ENCODE data around the gene PCDHGB2.

PCDHGB2 gene

GRCh38 chr5:141360685-141361084 is 891 bp downstream of the PCDHGB2 start:
- no peak overlapping the region for H3K23ac ChIP-seq (ENCODE audit: low read length in 2 of 2)
- no peaks in the 10 kb centered on the region for H3K79me1 ChIP-seq (replicated peaks; ENCODE audit: low read length, poor library complexity, severe bottlenecking)
- no peak overlapping the region for H3K4me2 ChIP-seq (ENCODE audit: low read length, poor library complexity, severe bottlenecking)
- no peak overlapping the region for H3K18ac ChIP-seq (ENCODE audit: low read depth in 1 of 2, low read length in 2 of 2)
- no peak overlapping the region for H3K14ac ChIP-seq (ENCODE audit: low read length in 2 of 2)
- WGBS = 87% methylated on average over 12 of the region's 15 CpGs
- H2AK5ac ChIP-seq (ENCODE audit: low read length, severe bottlenecking) = no peak overlapping the region
- no peak overlapping the region for H2BK5ac ChIP-seq (ENCODE audit: low read depth, low read length, poor library complexity, severe bottlenecking)
- no peak overlapping the region for H2AFZ ChIP-seq (ENCODE audit: low read depth, low read length)
- no peaks in the 10 kb centered on the region for H3K4me1 ChIP-seq (ENCODE audit: control insufficient read depth, insufficient read depth, low read depth, low read length)
- peak overlapping the region in 1 of 2 experiments; percentile 70 for H3K4me3 ChIP-seq (ENCODE audit: insufficient read depth in 1 of 2, low read depth in 1 of 2, low read length in 2 of 2)
- H4K91ac ChIP-seq (ENCODE audit: low read length) = no peak overlapping the region
- no peak overlapping the region for H4K8ac ChIP-seq (ENCODE audit: low read length)
- H3K27ac ChIP-seq (ENCODE audit: low read length, poor library complexity, severe bottlenecking) = no peak overlapping the region
- no peak overlapping the region for H2BK15ac ChIP-seq (ENCODE audit: low read depth, poor library complexity, severe bottlenecking)
- H2BK12ac ChIP-seq (ENCODE audit: low read length in 2 of 2) = no peak overlapping the region
- H3K9me3 ChIP-seq (ENCODE audit: control insufficient read depth, low read length) = peaks cover 81% of the 10 kb centered on the region
- no peak overlapping the region for H3K9ac ChIP-seq (ENCODE audit: low read length)
- H3K27me3 ChIP-seq (ENCODE audit: control insufficient read depth in 1 of 2, insufficient read depth in 1 of 2, low read length in 2 of 2) = no peaks in the 10 kb centered on the region
- no peak overlapping the region for H2BK120ac ChIP-seq (ENCODE audit: low read depth, low read length)
- DNase-seq = no peak
- H3K36me3 ChIP-seq (ENCODE audit: control insufficient read depth in 1 of 2, insufficient read depth in 2 of 2, low read depth in 1 of 2, low read length in 2 of 2) = no peaks in the 10 kb centered on the region
- no peak overlapping the region for H3K4ac ChIP-seq (ENCODE audit: low read depth in 1 of 2, low read length in 2 of 2)

GRCh38 chr5:141362719-141363118 is 2.9 kb downstream of the PCDHGB2 start:
- DNase-seq = no peak
- Histone ChIP-seq H2BK5ac (ENCODE audit: low read depth, low read length, poor library complexity, severe bottlenecking) (no peak overlapping the region), H3K4me1 (ENCODE audit: control insufficient read depth, insufficient read depth, low read depth, low read length) (no peaks in the 10 kb centered on the region), H3K27ac (ENCODE audit: low read length, poor library complexity, severe bottlenecking) (no peak overlapping the region), H2AK5ac (ENCODE audit: low read length, severe bottlenecking) (no peak overlapping the region), H3K23ac (ENCODE audit: low read length in 2 of 2) (no peak overlapping the region), H3K9me3 (ENCODE audit: control insufficient read depth, low read length) (peaks cover 72% of the 10 kb centered on the region), H3K27me3 (ENCODE audit: control insufficient read depth in 1 of 2, insufficient read depth in 1 of 2, low read length in 2 of 2) (no peaks in the 10 kb centered on the region), H3K9ac (ENCODE audit: low read length) (no peak overlapping the region), H3K4me2 (ENCODE audit: low read length, poor library complexity, severe bottlenecking) (no peak overlapping the region), H3K4me3 (ENCODE audit: insufficient read depth in 1 of 2, low read depth in 1 of 2, low read length in 2 of 2) (no peak overlapping the region), H2BK120ac (ENCODE audit: low read depth, low read length) (no peak overlapping the region), H4K91ac (ENCODE audit: low read length) (no peak overlapping the region), H3K14ac (ENCODE audit: low read length in 2 of 2) (no peak overlapping the region), H4K8ac (ENCODE audit: low read length) (no peak overlapping the region), H2BK12ac (ENCODE audit: low read length in 2 of 2) (no peak overlapping the region), H2BK15ac (ENCODE audit: low read depth, poor library complexity, severe bottlenecking) (no peak overlapping the region), H3K36me3 (ENCODE audit: control insufficient read depth in 1 of 2, insufficient read depth in 2 of 2, low read depth in 1 of 2, low read length in 2 of 2) (no peaks in the 10 kb centered on the region), H3K18ac (ENCODE audit: low read depth in 1 of 2, low read length in 2 of 2) (no peak overlapping the region), H3K4ac (ENCODE audit: low read depth in 1 of 2, low read length in 2 of 2) (no peak overlapping the region), H2AFZ (ENCODE audit: low read depth, low read length) (no peak overlapping the region), H3K79me1 (replicated peaks; ENCODE audit: low read length, poor library complexity, severe bottlenecking) (no peaks in the 10 kb centered on the region)

- Histone ChIP-seq H2BK12ac (ENCODE audit: low read length in 2 of 2) (no peak within 1 kb of the TSS), H2BK15ac (ENCODE audit: low read depth, poor library complexity, severe bottlenecking) (no peak within 1 kb of the TSS), H2BK120ac (ENCODE audit: low read depth, low read length) (no peak within 1 kb of the TSS), H3K4me3 (ENCODE audit: insufficient read depth in 1 of 2, low read depth in 1 of 2, low read length in 2 of 2) (peak within 1 kb of the TSS in 1 of 2 experiments; percentile 38), H2AFZ (ENCODE audit: low read depth, low read length) (no peak within 1 kb of the TSS), H3K14ac (ENCODE audit: low read length in 2 of 2) (no peak within 1 kb of the TSS), H3K27me3 (ENCODE audit: control insufficient read depth in 1 of 2, insufficient read depth in 1 of 2, low read length in 2 of 2) (no peaks in the 10 kb centered on the region), H3K79me1 (replicated peaks; ENCODE audit: low read length, poor library complexity, severe bottlenecking) (no peaks in the 10 kb centered on the region), H3K9ac (ENCODE audit: low read length) (no peak within 1 kb of the TSS), H4K8ac (ENCODE audit: low read length) (no peak within 1 kb of the TSS), H4K91ac (ENCODE audit: low read length) (no peak within 1 kb of the TSS), H2AK5ac (ENCODE audit: low read length, severe bottlenecking) (no peak within 1 kb of the TSS), H3K9me3 (ENCODE audit: control insufficient read depth, low read length) (peaks cover 62% of the 10 kb centered on the region), H3K4me2 (ENCODE audit: low read length, poor library complexity, severe bottlenecking) (no peak within 1 kb of the TSS), H3K18ac (ENCODE audit: low read depth in 1 of 2, low read length in 2 of 2) (no peak within 1 kb of the TSS), H3K4ac (ENCODE audit: low read depth in 1 of 2, low read length in 2 of 2) (no peak within 1 kb of the TSS), H2BK5ac (ENCODE audit: low read depth, low read length, poor library complexity, severe bottlenecking) (no peak within 1 kb of the TSS), H3K36me3 (ENCODE audit: control insufficient read depth in 1 of 2, insufficient read depth in 2 of 2, low read depth in 1 of 2, low read length in 2 of 2) (no peaks in the 10 kb centered on the region), H3K4me1 (ENCODE audit: control insufficient read depth, insufficient read depth, low read depth, low read length) (no peaks in the 10 kb centered on the region), H3K27ac (ENCODE audit: low read length, poor library complexity, severe bottlenecking) (no peak within 1 kb of the TSS), H3K23ac (ENCODE audit: low read length in 2 of 2) (no peak within 1 kb of the TSS)
- DNase-seq = no peak
- WGBS = 94% methylated on average over 33 of the region's 34 CpGs
Measured at GRCh38 chr5:141363952-141364660, 4.3 kb downstream of the PCDHGB2 start, which contains the start of gene PCDHGA5. TSS of gene PCDHGA5 (plus strand) at chr5:141364162. CDS start at chr5:141364331, 169 bp downstream.

- no peak overlapping the region for H2BK5ac ChIP-seq (ENCODE audit: low read depth, low read length, poor library complexity, severe bottlenecking)
- H2BK120ac ChIP-seq (ENCODE audit: low read depth, low read length) = no peak overlapping the region
- no peak overlapping the region for H3K27ac ChIP-seq (ENCODE audit: low read length, poor library complexity, severe bottlenecking)
Measured at GRCh38 chr5:141366016-141366896, 6.5 kb downstream of the PCDHGB2 start.

More at GRCh38 chr5:141366016-141366896, 6.5 kb downstream of the PCDHGB2 start:
- Histone ChIP-seq H3K79me1 (replicated peaks; ENCODE audit: low read length, poor library complexity, severe bottlenecking) (no peaks in the 10 kb centered on the region), H3K23ac (ENCODE audit: low read length in 2 of 2) (no peak overlapping the region), H4K8ac (ENCODE audit: low read length) (no peak overlapping the region), H3K4me1 (ENCODE audit: control insufficient read depth, insufficient read depth, low read depth, low read length) (no peaks in the 10 kb centered on the region), H3K4ac (ENCODE audit: low read depth in 1 of 2, low read length in 2 of 2) (no peak overlapping the region), H2BK12ac (ENCODE audit: low read length in 2 of 2) (no peak overlapping the region), H4K91ac (ENCODE audit: low read length) (no peak overlapping the region), H3K27me3 (ENCODE audit: control insufficient read depth in 1 of 2, insufficient read depth in 1 of 2, low read length in 2 of 2) (peaks cover 0 to 4% of the 10 kb centered on the region in 2 experiments), H3K9ac (ENCODE audit: low read length) (no peak overlapping the region), H3K4me3 (ENCODE audit: insufficient read depth in 1 of 2, low read depth in 1 of 2, low read length in 2 of 2) (no peak overlapping the region), H3K14ac (ENCODE audit: low read length in 2 of 2) (no peak overlapping the region), H3K18ac (ENCODE audit: low read depth in 1 of 2, low read length in 2 of 2) (no peak overlapping the region), H2AFZ (ENCODE audit: low read depth, low read length) (no peak overlapping the region), H3K9me3 (ENCODE audit: control insufficient read depth, low read length) (peaks cover 58% of the 10 kb centered on the region), H2AK5ac (ENCODE audit: low read length, severe bottlenecking) (no peak overlapping the region), H3K36me3 (ENCODE audit: control insufficient read depth in 1 of 2, insufficient read depth in 2 of 2, low read depth in 1 of 2, low read length in 2 of 2) (no peaks in the 10 kb centered on the region), H3K4me2 (ENCODE audit: low read length, poor library complexity, severe bottlenecking) (no peak overlapping the region), H2BK15ac (ENCODE audit: low read depth, poor library complexity, severe bottlenecking) (no peak overlapping the region)
- WGBS = 93% methylated on average over 45 of the region's 46 CpGs
- no peak for DNase-seq

Measured in mesenchymal stem cell (in vitro differentiated cells and primary cell).